ENCODE measurements around the gene DLG2.

DLG2 gene

GRCh38 chr11:83549984-83550667, 2077.0 kb downstream of the DLG2 start:
- Histone ChIP-seq H3K27me3 (ENCODE audit: control insufficient read depth in 2 of 2, insufficient read depth in 2 of 2, low read length in 2 of 2) (no peaks in the 10 kb centered on the region), H3K9ac (ENCODE audit: low read depth in 1 of 2, low read length in 2 of 2) (no peak overlapping the region), H3K27ac (ENCODE audit: low read depth in 2 of 2, low read length in 2 of 2) (no peak overlapping the region), H3K36me3 (ENCODE audit: control insufficient read depth in 2 of 2, insufficient read depth in 2 of 2, low read length in 2 of 2) (no peaks in the 10 kb centered on the region), H3K4me1 (ENCODE audit: control insufficient read depth in 2 of 2, insufficient read depth in 2 of 2, low read length in 2 of 2) (no peaks in the 10 kb centered on the region), H3K9me3 (ENCODE audit: control insufficient read depth in 2 of 2, low read length in 2 of 2) (no peaks in the 10 kb centered on the region), H3K4me3 (ENCODE audit: low read length in 2 of 2) (no peak overlapping the region)

GRCh38 chr11:83546368-83546767, 2080.8 kb downstream of the DLG2 start:
- Histone ChIP-seq H3K4me1 (ENCODE audit: control insufficient read depth in 2 of 2, insufficient read depth in 2 of 2, low read length in 2 of 2) (no peaks in the 10 kb centered on the region), H3K9ac (ENCODE audit: low read depth in 1 of 2, low read length in 2 of 2) (no peak overlapping the region), H3K4me3 (ENCODE audit: low read length in 2 of 2) (no peak overlapping the region)

GRCh38 chr11:83545494-83546260, 2081.5 kb downstream of the DLG2 start:
- Histone ChIP-seq H3K36me3 (ENCODE audit: control insufficient read depth in 2 of 2, insufficient read depth in 2 of 2, low read length in 2 of 2) (no peaks in the 10 kb centered on the region), H3K27me3 (ENCODE audit: control insufficient read depth in 2 of 2, insufficient read depth in 2 of 2, low read length in 2 of 2) (no peaks in the 10 kb centered on the region), H3K4me3 (ENCODE audit: low read length in 2 of 2) (no peak overlapping the region), H3K4me1 (ENCODE audit: control insufficient read depth in 2 of 2, insufficient read depth in 2 of 2, low read length in 2 of 2) (no peaks in the 10 kb centered on the region), H3K27ac (ENCODE audit: low read depth in 2 of 2, low read length in 2 of 2) (no peak overlapping the region), H3K9ac (ENCODE audit: low read depth in 1 of 2, low read length in 2 of 2) (no peak overlapping the region), H3K9me3 (ENCODE audit: control insufficient read depth in 2 of 2, low read length in 2 of 2) (no peaks in the 10 kb centered on the region)

More at GRCh38 chr11:83546368-83546767, 2080.8 kb downstream of the DLG2 start:
- no peaks in the 10 kb centered on the region for H3K36me3 ChIP-seq (ENCODE audit: control insufficient read depth in 2 of 2, insufficient read depth in 2 of 2, low read length in 2 of 2)
- no peaks in the 10 kb centered on the region for H3K9me3 ChIP-seq (ENCODE audit: control insufficient read depth in 2 of 2, low read length in 2 of 2)
- no peak overlapping the region for H3K27ac ChIP-seq (ENCODE audit: low read depth in 2 of 2, low read length in 2 of 2)
- no peaks in the 10 kb centered on the region for H3K27me3 ChIP-seq (ENCODE audit: control insufficient read depth in 2 of 2, insufficient read depth in 2 of 2, low read length in 2 of 2)

- Histone ChIP-seq H3K9ac (ENCODE audit: low read depth in 1 of 2, low read length in 2 of 2) (no peak overlapping the region), H3K36me3 (ENCODE audit: control insufficient read depth in 2 of 2, insufficient read depth in 2 of 2, low read length in 2 of 2) (no peaks in the 10 kb centered on the region), H3K27me3 (ENCODE audit: control insufficient read depth in 2 of 2, insufficient read depth in 2 of 2, low read length in 2 of 2) (no peaks in the 10 kb centered on the region), H3K27ac (ENCODE audit: low read depth in 2 of 2, low read length in 2 of 2) (no peak overlapping the region), H3K9me3 (ENCODE audit: control insufficient read depth in 2 of 2, low read length in 2 of 2) (no peaks in the 10 kb centered on the region), H3K4me3 (ENCODE audit: low read length in 2 of 2) (no peak overlapping the region), H3K4me1 (ENCODE audit: control insufficient read depth in 2 of 2, insufficient read depth in 2 of 2, low read length in 2 of 2) (no peaks in the 10 kb centered on the region)
Observed at GRCh38 chr11:83544846-83545245, 2082.3 kb downstream of the DLG2 start.

- Histone ChIP-seq H3K4me1 (ENCODE audit: control insufficient read depth in 2 of 2, insufficient read depth in 2 of 2, low read length in 2 of 2) (no peaks in the 10 kb centered on the region), H3K36me3 (ENCODE audit: control insufficient read depth in 2 of 2, insufficient read depth in 2 of 2, low read length in 2 of 2) (no peaks in the 10 kb centered on the region), H3K27ac (ENCODE audit: low read depth in 2 of 2, low read length in 2 of 2) (no peak overlapping the region), H3K9me3 (ENCODE audit: control insufficient read depth in 2 of 2, low read length in 2 of 2) (no peaks in the 10 kb centered on the region), H3K9ac (ENCODE audit: low read depth in 1 of 2, low read length in 2 of 2) (no peak overlapping the region), H3K27me3 (ENCODE audit: control insufficient read depth in 2 of 2, insufficient read depth in 2 of 2, low read length in 2 of 2) (no peaks in the 10 kb centered on the region), H3K4me3 (ENCODE audit: low read length in 2 of 2) (no peak overlapping the region)
Observed at GRCh38 chr11:83543706-83544439, 2083.3 kb downstream of the DLG2 start.

GRCh38 chr11:83542861-83543260, 2084.3 kb downstream of the DLG2 start:
- no peak overlapping the region for H3K9ac ChIP-seq (ENCODE audit: low read depth in 1 of 2, low read length in 2 of 2)
- no peaks in the 10 kb centered on the region for H3K36me3 ChIP-seq (ENCODE audit: control insufficient read depth in 2 of 2, insufficient read depth in 2 of 2, low read length in 2 of 2)
- no peak overlapping the region for H3K27ac ChIP-seq (ENCODE audit: low read depth in 2 of 2, low read length in 2 of 2)
- H3K4me3 ChIP-seq (ENCODE audit: low read length in 2 of 2) = no peak overlapping the region
- H3K27me3 ChIP-seq (ENCODE audit: control insufficient read depth in 2 of 2, insufficient read depth in 2 of 2, low read length in 2 of 2) = no peaks in the 10 kb centered on the region
- no peaks in the 10 kb centered on the region for H3K4me1 ChIP-seq (ENCODE audit: control insufficient read depth in 2 of 2, insufficient read depth in 2 of 2, low read length in 2 of 2)
- no peaks in the 10 kb centered on the region for H3K9me3 ChIP-seq (ENCODE audit: control insufficient read depth in 2 of 2, low read length in 2 of 2)

- Histone ChIP-seq H3K9me3 (ENCODE audit: control insufficient read depth in 2 of 2, low read length in 2 of 2) (no peaks in the 10 kb centered on the region), H3K36me3 (ENCODE audit: control insufficient read depth in 2 of 2, insufficient read depth in 2 of 2, low read length in 2 of 2) (no peaks in the 10 kb centered on the region), H3K27me3 (ENCODE audit: control insufficient read depth in 2 of 2, insufficient read depth in 2 of 2, low read length in 2 of 2) (no peaks in the 10 kb centered on the region)
Observed at GRCh38 chr11:83540728-83541127, 2086.4 kb downstream of the DLG2 start.

GRCh38 chr11:83540112-83540675, 2086.9 kb downstream of the DLG2 start:
- no peak overlapping the region for H3K27ac ChIP-seq (ENCODE audit: low read depth in 2 of 2, low read length in 2 of 2)
- H3K27me3 ChIP-seq (ENCODE audit: control insufficient read depth in 2 of 2, insufficient read depth in 2 of 2, low read length in 2 of 2) = no peaks in the 10 kb centered on the region
- no peaks in the 10 kb centered on the region for H3K36me3 ChIP-seq (ENCODE audit: control insufficient read depth in 2 of 2, insufficient read depth in 2 of 2, low read length in 2 of 2)
- H3K9me3 ChIP-seq (ENCODE audit: control insufficient read depth in 2 of 2, low read length in 2 of 2) = no peaks in the 10 kb centered on the region
- no peak overlapping the region for H3K9ac ChIP-seq (ENCODE audit: low read depth in 1 of 2, low read length in 2 of 2)
- no peaks in the 10 kb centered on the region for H3K4me1 ChIP-seq (ENCODE audit: control insufficient read depth in 2 of 2, insufficient read depth in 2 of 2, low read length in 2 of 2)
- H3K4me3 ChIP-seq (ENCODE audit: low read length in 2 of 2) = no peak overlapping the region

More at GRCh38 chr11:83540728-83541127, 2086.4 kb downstream of the DLG2 start:
- Histone ChIP-seq H3K4me3 (ENCODE audit: low read length in 2 of 2) (no peak overlapping the region), H3K27ac (ENCODE audit: low read depth in 2 of 2, low read length in 2 of 2) (no peak overlapping the region), H3K4me1 (ENCODE audit: control insufficient read depth in 2 of 2, insufficient read depth in 2 of 2, low read length in 2 of 2) (no peaks in the 10 kb centered on the region), H3K9ac (ENCODE audit: low read depth in 1 of 2, low read length in 2 of 2) (no peak overlapping the region)

GRCh38 chr11:83538286-83538685, 2088.9 kb downstream of the DLG2 start:
- Histone ChIP-seq H3K4me3 (ENCODE audit: low read length in 2 of 2) (no peak overlapping the region), H3K4me1 (ENCODE audit: control insufficient read depth in 2 of 2, insufficient read depth in 2 of 2, low read length in 2 of 2) (no peaks in the 10 kb centered on the region), H3K27me3 (ENCODE audit: control insufficient read depth in 2 of 2, insufficient read depth in 2 of 2, low read length in 2 of 2) (no peaks in the 10 kb centered on the region), H3K9me3 (ENCODE audit: control insufficient read depth in 2 of 2, low read length in 2 of 2) (no peaks in the 10 kb centered on the region), H3K9ac (ENCODE audit: low read depth in 1 of 2, low read length in 2 of 2) (no peak overlapping the region), H3K27ac (ENCODE audit: low read depth in 2 of 2, low read length in 2 of 2) (no peak overlapping the region), H3K36me3 (ENCODE audit: control insufficient read depth in 2 of 2, insufficient read depth in 2 of 2, low read length in 2 of 2) (no peaks in the 10 kb centered on the region)

GRCh38 chr11:83537131-83537610, 2090.0 kb downstream of the DLG2 start:
- no peaks in the 10 kb centered on the region for H3K27me3 ChIP-seq (ENCODE audit: control insufficient read depth in 2 of 2, insufficient read depth in 2 of 2, low read length in 2 of 2)
- H3K9ac ChIP-seq (ENCODE audit: low read depth in 1 of 2, low read length in 2 of 2) = no peak overlapping the region
- H3K4me3 ChIP-seq (ENCODE audit: low read length in 2 of 2) = no peak overlapping the region
- no peak overlapping the region for H3K27ac ChIP-seq (ENCODE audit: low read depth in 2 of 2, low read length in 2 of 2)
- no peaks in the 10 kb centered on the region for H3K4me1 ChIP-seq (ENCODE audit: control insufficient read depth in 2 of 2, insufficient read depth in 2 of 2, low read length in 2 of 2)
- no peaks in the 10 kb centered on the region for H3K36me3 ChIP-seq (ENCODE audit: control insufficient read depth in 2 of 2, insufficient read depth in 2 of 2, low read length in 2 of 2)
- H3K9me3 ChIP-seq (ENCODE audit: control insufficient read depth in 2 of 2, low read length in 2 of 2) = no peaks in the 10 kb centered on the region

Data from mucosa of rectum (tissue), 2 donors.